Liver (tissue), 3 donors: ENCODE data around the gene AGL.

Experiments
- EGR1 ChIP-seq, 2 donors: IDR thresholded peaks; 2 replicates each; pipeline ENCODE4 v1.6.1; 2016 to 2018; ENCODE audit warnings: antibody characterized with exemption in 2 of 2, low read depth in 2 of 2
- GABPA ChIP-seq, 2 donors: IDR thresholded peaks in 1 of 2; conservative IDR thresholded peaks in 1 of 2; 2 replicates each; pipeline ENCODE4 v1.6.1; 2016; ENCODE audit warnings: antibody characterized with exemption in 2 of 2, mild to moderate bottlenecking in 1 of 2, moderate library complexity in 1 of 2
- JUND ChIP-seq, 2 donors: IDR thresholded peaks; 2 replicates each; pipeline ENCODE4 v1.6.1; 2016; ENCODE audit warnings: antibody characterized with exemption in 2 of 2
- RAD21 ChIP-seq, 2 donors: IDR thresholded peaks; 2 replicates each; pipeline ENCODE4 v1.6.1; 2016; ENCODE audit warnings: antibody characterized with exemption in 2 of 2, mild to moderate bottlenecking in 2 of 2
- SP1 ChIP-seq: IDR thresholded peaks from 2 replicates; pipeline ENCODE4 v1.6.1; 2018; ENCODE audit warnings: antibody characterized with exemption, mild to moderate bottlenecking
- TAF1 ChIP-seq: conservative IDR thresholded peaks from 2 replicates; pipeline ENCODE4 v1.6.1; 2016; ENCODE audit warnings: antibody characterized with exemption, mild to moderate bottlenecking
- YY1 ChIP-seq: IDR thresholded peaks from 2 replicates; pipeline ENCODE4 v1.6.1; 2016; ENCODE audit warnings: antibody characterized with exemption, mild to moderate bottlenecking
- TF ChIP-seq, protein P1 (sequence below): IDR thresholded peaks from 2 replicates; pipeline ENCODE4 v1.6.1; 2016; ENCODE audit warnings: antibody characterized with exemption
- TF ChIP-seq, protein P2 (sequence below): fragments of 150-350 bp; IDR thresholded peaks from 2 replicates; pipeline ENCODE4 v1.5.1; 2017; ENCODE audit warnings: improper control_type of control experiment, low read depth, low read length; ENCODE audit not compliant: missing input control
- donor health status: healthy.
- donor health status: healthy.

DNA sequence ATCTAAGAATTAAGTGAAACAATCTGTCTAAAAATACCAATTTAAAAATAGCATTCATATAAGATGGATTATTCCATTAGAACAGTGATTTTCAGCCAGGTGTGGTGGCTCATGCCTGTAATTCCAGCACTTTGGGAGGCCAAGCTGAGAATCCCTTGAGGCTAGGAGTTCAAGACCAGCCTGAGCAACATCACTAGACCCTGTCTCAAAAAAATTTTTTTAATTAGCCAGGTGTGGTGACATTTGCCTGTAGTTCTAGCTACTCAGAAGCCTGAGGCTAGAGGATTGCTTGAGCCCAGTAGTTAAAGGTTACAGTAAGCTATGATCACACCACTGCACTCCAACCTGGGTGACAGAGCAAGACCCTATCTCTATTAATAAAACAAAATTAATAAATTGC is 84.6 kb downstream of the AGL start:
- TF ChIP-seq EGR1 (IDR thresholded peaks at IDR 0.05; ENCODE audit: low read depth in 2 of 2) (no peak), JUND (IDR thresholded peaks at IDR 0.05) (no peak), YY1 (no peak), RAD21 (IDR thresholded peaks at IDR 0.05) (no peak), TAF1 (no peak), SP1 (no peak), GABPA (IDR thresholded peaks at IDR 0.05 in 1 of 2, conservative IDR thresholded peaks at IDR 0.05 in 1 of 2) (no peak)
- TF ChIP-seq, protein P1, sequence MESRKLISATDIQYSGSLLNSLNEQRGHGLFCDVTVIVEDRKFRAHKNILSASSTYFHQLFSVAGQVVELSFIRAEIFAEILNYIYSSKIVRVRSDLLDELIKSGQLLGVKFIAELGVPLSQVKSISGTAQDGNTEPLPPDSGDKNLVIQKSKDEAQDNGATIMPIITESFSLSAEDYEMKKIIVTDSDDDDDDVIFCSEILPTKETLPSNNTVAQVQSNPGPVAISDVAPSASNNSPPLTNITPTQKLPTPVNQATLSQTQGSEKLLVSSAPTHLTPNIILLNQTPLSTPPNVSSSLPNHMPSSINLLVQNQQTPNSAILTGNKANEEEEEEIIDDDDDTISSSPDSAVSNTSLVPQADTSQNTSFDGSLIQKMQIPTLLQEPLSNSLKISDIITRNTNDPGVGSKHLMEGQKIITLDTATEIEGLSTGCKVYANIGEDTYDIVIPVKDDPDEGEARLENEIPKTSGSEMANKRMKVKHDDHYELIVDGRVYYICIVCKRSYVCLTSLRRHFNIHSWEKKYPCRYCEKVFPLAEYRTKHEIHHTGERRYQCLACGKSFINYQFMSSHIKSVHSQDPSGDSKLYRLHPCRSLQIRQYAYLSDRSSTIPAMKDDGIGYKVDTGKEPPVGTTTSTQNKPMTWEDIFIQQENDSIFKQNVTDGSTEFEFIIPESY: no peak
- TF ChIP-seq, protein P2, sequence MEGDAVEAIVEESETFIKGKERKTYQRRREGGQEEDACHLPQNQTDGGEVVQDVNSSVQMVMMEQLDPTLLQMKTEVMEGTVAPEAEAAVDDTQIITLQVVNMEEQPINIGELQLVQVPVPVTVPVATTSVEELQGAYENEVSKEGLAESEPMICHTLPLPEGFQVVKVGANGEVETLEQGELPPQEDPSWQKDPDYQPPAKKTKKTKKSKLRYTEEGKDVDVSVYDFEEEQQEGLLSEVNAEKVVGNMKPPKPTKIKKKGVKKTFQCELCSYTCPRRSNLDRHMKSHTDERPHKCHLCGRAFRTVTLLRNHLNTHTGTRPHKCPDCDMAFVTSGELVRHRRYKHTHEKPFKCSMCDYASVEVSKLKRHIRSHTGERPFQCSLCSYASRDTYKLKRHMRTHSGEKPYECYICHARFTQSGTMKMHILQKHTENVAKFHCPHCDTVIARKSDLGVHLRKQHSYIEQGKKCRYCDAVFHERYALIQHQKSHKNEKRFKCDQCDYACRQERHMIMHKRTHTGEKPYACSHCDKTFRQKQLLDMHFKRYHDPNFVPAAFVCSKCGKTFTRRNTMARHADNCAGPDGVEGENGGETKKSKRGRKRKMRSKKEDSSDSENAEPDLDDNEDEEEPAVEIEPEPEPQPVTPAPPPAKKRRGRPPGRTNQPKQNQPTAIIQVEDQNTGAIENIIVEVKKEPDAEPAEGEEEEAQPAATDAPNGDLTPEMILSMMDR: no peak
